Measurements from ENCODE around the gene SLC38A4.

The SLC38A4 gene

DNA sequence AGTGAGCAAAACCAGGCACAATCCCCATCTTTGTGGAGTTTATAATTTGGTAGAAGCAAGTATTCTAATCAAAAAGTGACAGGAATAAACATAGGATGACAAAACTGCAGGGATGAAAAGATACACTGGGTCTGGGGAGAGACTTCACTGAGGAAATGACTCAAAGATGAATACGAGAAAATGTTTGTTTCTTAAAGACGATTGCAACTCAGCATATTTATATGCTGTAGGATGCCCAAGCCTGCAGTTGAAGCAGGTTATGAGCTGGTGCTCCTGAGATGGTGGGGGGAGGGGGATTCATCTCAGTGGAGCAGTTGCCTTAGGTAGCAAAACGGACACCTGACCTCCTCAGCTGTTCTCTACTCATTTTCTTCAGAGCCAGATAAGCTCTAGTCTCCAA lies 13.4 kb upstream of the SLC38A4 start:
- TF ChIP-seq, protein P1, sequence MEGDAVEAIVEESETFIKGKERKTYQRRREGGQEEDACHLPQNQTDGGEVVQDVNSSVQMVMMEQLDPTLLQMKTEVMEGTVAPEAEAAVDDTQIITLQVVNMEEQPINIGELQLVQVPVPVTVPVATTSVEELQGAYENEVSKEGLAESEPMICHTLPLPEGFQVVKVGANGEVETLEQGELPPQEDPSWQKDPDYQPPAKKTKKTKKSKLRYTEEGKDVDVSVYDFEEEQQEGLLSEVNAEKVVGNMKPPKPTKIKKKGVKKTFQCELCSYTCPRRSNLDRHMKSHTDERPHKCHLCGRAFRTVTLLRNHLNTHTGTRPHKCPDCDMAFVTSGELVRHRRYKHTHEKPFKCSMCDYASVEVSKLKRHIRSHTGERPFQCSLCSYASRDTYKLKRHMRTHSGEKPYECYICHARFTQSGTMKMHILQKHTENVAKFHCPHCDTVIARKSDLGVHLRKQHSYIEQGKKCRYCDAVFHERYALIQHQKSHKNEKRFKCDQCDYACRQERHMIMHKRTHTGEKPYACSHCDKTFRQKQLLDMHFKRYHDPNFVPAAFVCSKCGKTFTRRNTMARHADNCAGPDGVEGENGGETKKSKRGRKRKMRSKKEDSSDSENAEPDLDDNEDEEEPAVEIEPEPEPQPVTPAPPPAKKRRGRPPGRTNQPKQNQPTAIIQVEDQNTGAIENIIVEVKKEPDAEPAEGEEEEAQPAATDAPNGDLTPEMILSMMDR (conservative IDR thresholded peaks at IDR 0.05; ENCODE audit: low read depth, low read length): no peak
- H3K4me3 ChIP-seq (ENCODE audit: low read length): no peak overlapping the region
- no peak for DNase-seq (ENCODE audit: low read depth)

DNA sequence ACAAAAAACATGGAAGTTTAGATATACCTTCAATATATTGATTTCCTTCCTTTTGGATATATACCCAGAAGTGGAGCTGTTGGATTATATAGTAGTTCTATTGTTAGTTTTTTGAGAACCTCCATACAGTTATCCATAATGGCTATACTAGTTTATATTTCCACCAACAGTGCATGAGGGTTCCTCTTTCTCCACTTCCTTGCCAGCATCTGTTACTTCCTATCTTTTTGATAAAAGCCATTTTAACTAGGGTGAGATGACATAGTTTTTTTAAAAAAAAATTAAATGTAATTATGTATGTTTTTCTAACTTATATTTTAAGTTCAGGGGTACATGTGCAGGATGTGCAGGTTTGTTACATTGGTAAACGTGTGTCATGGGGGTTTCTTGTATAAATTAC lies 10.0 kb upstream of the SLC38A4 start:
- DNase-seq (ENCODE audit: low read depth): no peak
- TF ChIP-seq, protein P1 (conservative IDR thresholded peaks at IDR 0.05; ENCODE audit: low read depth, low read length): no peak
- H3K4me3 ChIP-seq (ENCODE audit: low read length): no peak overlapping the region

DNA sequence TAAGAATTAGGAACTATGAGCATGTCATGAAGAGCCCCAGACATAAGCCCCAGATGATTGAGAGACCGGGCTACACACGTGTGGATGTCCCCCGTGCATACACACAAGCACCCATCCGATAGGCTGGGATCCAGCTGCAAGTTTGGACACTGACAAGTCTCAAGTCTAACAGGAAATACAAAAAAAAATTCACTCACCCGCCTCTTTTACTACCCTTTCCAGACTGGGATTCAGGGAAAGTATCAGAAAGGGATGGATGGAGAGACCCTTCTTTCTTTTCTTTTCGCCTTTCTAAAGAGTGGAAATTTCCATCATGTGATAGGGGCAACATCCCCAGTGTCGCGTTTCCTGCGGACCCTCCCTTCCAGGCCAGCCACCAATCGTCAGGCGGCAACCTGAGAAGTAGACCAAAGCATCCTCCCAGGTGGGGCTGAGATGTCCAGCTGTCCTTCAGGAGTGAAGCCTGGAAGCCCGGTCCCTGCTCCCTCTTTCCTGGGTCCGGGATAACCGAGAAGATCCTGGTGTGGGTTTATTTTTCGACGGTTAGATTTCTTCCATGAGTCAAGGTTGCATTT lies 6.4 kb upstream of the SLC38A4 start:
- TF ChIP-seq, protein P1 (conservative IDR thresholded peaks at IDR 0.05; ENCODE audit: low read depth, low read length): no peak
- no peak for DNase-seq (ENCODE audit: low read depth)
- H3K4me3 ChIP-seq (ENCODE audit: low read length): peak overlapping the region; percentile 50

DNA sequence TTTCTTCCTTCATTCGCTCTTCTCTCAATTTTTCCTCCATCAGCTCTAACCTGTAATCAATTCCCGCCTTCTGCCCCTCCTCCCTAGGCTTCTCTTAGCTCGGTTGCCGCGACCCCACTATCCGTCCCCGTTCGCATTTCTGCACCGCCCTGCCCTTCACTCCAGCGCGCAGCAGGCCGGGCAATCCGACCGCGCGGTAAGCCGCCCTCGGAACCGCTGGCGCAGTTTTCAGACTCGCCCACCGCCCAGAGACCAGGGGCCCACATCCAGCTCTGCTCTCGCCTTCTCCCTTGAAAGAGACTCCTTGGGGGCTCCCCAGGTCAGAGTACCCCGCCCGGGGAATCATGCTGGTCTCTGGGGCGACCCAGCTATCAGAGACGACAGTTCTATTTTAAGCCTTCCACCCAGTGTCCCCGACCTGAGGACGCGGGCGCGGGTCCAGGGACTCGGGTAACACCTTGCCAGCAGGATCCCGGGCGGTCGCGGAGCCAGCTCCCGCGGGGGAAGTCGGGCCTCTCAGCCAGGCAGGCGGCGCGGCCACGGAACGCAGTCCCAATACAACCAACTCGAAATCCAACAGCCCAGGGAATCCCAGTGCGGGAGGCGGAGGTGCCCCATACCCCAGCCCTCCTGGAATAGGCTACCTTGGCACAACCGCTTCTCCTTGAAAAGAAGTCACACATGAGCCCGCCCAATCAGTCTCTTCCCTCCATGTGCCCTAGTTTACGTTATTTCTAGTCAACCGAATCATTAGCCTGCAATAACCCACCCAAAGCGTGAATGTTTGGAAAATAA lies 5.7 kb upstream of the SLC38A4 start:
- no peak for DNase-seq (ENCODE audit: low read depth)
- H3K4me3 ChIP-seq (ENCODE audit: low read length): peak overlapping the region; percentile 50

DNA sequence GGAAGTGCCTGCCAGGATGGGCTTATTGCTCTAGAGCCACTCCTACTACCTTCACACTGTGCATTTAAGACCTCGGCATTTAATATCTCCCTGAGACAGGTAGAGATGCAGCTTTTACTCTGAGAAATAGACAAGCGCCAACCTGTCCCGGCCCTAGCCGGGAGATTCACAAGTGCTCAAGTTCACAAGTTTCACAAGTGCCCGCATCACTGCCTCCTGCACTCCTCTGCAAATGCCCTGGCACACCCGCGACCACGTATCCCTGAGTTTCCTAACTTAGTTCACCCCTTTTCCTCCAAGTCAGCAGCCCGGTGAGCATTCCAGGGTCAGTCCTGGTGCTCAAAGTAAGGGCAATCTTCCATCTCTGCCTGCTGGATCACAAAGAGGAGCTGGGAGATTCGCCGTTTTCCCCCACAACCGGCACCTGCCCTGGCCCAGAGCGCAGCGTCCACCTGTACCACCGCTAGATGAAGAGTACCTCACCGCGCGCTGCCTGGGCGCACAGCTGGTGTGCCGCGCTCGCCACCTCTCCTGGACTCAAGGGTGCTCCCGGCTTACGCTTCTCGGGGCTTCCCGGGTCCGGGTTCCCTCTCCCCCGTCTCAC lies 5.0 kb upstream of the SLC38A4 start:
- peak overlapping the region; percentile 50 for H3K4me3 ChIP-seq (ENCODE audit: low read length)
- TF ChIP-seq, protein P1 (conservative IDR thresholded peaks at IDR 0.05; ENCODE audit: low read depth, low read length): no peak
- no peak for DNase-seq (ENCODE audit: low read depth)

More for the DNA sequence above, 5.7 kb upstream of the SLC38A4 start:
- TF ChIP-seq, protein P1 (conservative IDR thresholded peaks at IDR 0.05; ENCODE audit: low read depth, low read length): no peak

DNA sequence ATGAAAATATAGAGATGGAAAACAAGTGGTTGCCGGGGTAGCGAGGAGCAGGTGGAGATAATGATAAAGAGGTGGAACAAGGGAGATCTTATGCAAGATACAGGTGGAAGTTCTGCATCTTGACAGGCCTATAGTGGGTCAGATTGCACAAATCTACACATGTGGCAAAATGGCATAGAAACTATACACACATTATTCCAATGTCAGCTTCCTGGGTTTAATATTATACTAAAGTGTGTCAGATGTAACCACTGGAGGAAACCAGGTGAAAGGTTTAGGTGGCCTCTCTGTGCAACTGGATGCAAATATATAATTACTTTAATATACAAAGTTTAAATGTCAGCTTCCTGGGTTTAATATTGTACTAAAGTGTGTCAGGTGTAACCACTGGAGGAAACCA lies 1.1 kb downstream of the SLC38A4 start:
- DNase-seq (ENCODE audit: low read depth): no peak
- TF ChIP-seq, protein P1 (conservative IDR thresholded peaks at IDR 0.05; ENCODE audit: low read depth, low read length): no peak
- H3K4me3 ChIP-seq (ENCODE audit: low read length): no peak overlapping the region

Measured in retinal pigment epithelial cell (primary cell).